ENCODE data around the gene GNG8.
"Not testable (repeated sequence)": the region's sequence is repeated elsewhere in the genome, so short reads cannot be mapped to it uniquely, and the experiment has no call there.

The GNG8 gene

GRCh38 chr19:46633130-46633529 lies 2.9 kb downstream of the GNG8 start:
- H3K27ac ChIP-seq: no peak overlapping the region
- no peak for TF ChIP-seq ZFX (IDR thresholded peaks at IDR 0.05; ENCODE audit: borderline replicate concordance)
- no peak for TF ChIP-seq CTCF (IDR thresholded peaks at IDR 0.05)

- TF ChIP-seq ZFX (IDR thresholded peaks at IDR 0.05; ENCODE audit: borderline replicate concordance): no peak
- no peak for TF ChIP-seq CTCF (IDR thresholded peaks at IDR 0.05)
- no peak overlapping the region for H3K27ac ChIP-seq
These were observed 4.5 kb downstream of the GNG8 start for GRCh38 chr19:46631481-46631880.

GRCh38 chr19:46630586-46631205 lies 5.3 kb downstream of the GNG8 start:
- TF ChIP-seq ZFX (IDR thresholded peaks at IDR 0.05; ENCODE audit: borderline replicate concordance) (no peak), CTCF (IDR thresholded peaks at IDR 0.05) (no peak)
- H3K27ac ChIP-seq: no peak overlapping the region

GRCh38 chr19:46629546-46630025 lies 6.4 kb downstream of the GNG8 start:
- TF ChIP-seq ZFX (IDR thresholded peaks at IDR 0.05; ENCODE audit: borderline replicate concordance): no peak

GRCh38 chr19:46628970-46629369 lies 7.0 kb downstream of the GNG8 start:
- not testable (repeated sequence) for H3K27ac ChIP-seq

More at GRCh38 chr19:46629546-46630025, 6.4 kb downstream of the GNG8 start:
- no peak overlapping the region for H3K27ac ChIP-seq

- no peak overlapping the region for H3K27ac ChIP-seq
- TF ChIP-seq CTCF (IDR thresholded peaks at IDR 0.05) (no peak), ZFX (IDR thresholded peaks at IDR 0.05; ENCODE audit: borderline replicate concordance) (no peak)
These were observed 9.6 kb downstream of the GNG8 start for GRCh38 chr19:46626446-46626845.

GRCh38 chr19:46625731-46626130 lies 10.3 kb downstream of the GNG8 start:
- H3K27ac ChIP-seq: no peak overlapping the region
- TF ChIP-seq ZFX (IDR thresholded peaks at IDR 0.05; ENCODE audit: borderline replicate concordance): no peak
- no peak for TF ChIP-seq CTCF (IDR thresholded peaks at IDR 0.05)

- H3K27ac ChIP-seq: no peak within 1 kb of the TSS
- TF ChIP-seq CTCF (IDR thresholded peaks at IDR 0.05) (no peak), ZFX (IDR thresholded peaks at IDR 0.05; ENCODE audit: borderline replicate concordance) (no peak)
These were observed 10.9 kb downstream of the GNG8 start, which contains the start of gene PTGIR for GRCh38 chr19:46624958-46625661. Gene PTGIR, minus strand, starts transcription at chr19:46625089. Its CDS starts 864 bp downstream, at chr19:46624225.

All from 22Rv1 (cell line).